Mesothelial cell of epicardium (in vitro differentiated cells): Measurements from ENCODE around the gene SETD1A. TPM values are rescaled to one million over a fixed set of nuclear protein-coding genes. Genes with fewer than 3 reads are reported as not detected.
A peak's percentile ranks its signal among the peaks of the same experiment; 100 is the strongest.

ENCODE experiments used
- DNase-seq, 2 experiments: peaks; one replicate each; pipeline ENCODE4 v3.0.0; 2021; ENCODE audit warnings: low spot score in 2 of 2; ENCODE audit not compliant: unreplicated experiment in 2 of 2
- H3K27ac Mint-ChIP-seq: 2 replicates; pipeline ENCODE4 v1.8.0; 2021; ENCODE audit warnings: mixed read lengths
- H3K27me3 Mint-ChIP-seq: 2 replicates; pipeline ENCODE4 v1.8.0; 2021; ENCODE audit warnings: low read depth, mixed read lengths
- H3K36me3 Mint-ChIP-seq: 2 replicates; pipeline ENCODE4 v1.8.0; 2021; ENCODE audit warnings: mixed read lengths
- H3K4me1 Mint-ChIP-seq: 2 replicates; pipeline ENCODE4 v1.8.0; 2021; ENCODE audit warnings: mixed read lengths
- H3K4me3 Mint-ChIP-seq: 2 replicates; pipeline ENCODE4 v1.8.0; 2021; ENCODE audit warnings: mild to moderate bottlenecking, moderate library complexity, mixed read lengths
- H3K9me3 Mint-ChIP-seq: 2 replicates; pipeline ENCODE4 v1.8.0; 2021; ENCODE audit warnings: mixed read lengths
- total RNA-seq: library from RNA; stranded (reverse); gene quantifications from 3 replicates; pipeline ENCODE4 v1.2.1, GENCODE V29; 2021
- TF ChIP-seq, protein P1 (sequence below): fragments of 200-600 bp; sonication (generic); IDR thresholded peaks from one replicate; pipeline ENCODE4 v1.5.0; 2021; ENCODE audit warnings: antibody characterized with exemption; ENCODE audit not compliant: unreplicated experiment

SETD1A gene
- total RNA-seq, 1 donor from 2014 or later, result 36.4 TPM

DNA sequence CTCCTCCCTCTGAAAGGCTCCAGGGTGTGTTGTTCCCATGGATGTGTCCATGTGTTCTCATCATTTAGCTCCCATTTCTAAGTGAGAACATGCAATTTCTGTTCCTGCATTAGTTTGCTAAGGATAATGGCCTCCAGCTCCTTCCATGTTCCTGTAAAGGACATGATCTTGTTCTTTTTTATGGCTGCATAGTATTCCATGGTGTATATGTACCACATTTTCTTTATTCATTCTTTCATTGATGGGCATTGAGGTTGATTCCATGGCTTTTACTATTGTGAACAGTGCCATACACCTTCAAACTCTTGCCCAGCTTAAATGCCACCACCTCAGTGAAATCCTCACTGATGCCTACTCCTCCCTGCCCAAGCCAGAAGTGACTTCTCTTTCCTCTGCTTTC lies 13.2 kb upstream of the SETD1A start:
- TF ChIP-seq, protein P1, sequence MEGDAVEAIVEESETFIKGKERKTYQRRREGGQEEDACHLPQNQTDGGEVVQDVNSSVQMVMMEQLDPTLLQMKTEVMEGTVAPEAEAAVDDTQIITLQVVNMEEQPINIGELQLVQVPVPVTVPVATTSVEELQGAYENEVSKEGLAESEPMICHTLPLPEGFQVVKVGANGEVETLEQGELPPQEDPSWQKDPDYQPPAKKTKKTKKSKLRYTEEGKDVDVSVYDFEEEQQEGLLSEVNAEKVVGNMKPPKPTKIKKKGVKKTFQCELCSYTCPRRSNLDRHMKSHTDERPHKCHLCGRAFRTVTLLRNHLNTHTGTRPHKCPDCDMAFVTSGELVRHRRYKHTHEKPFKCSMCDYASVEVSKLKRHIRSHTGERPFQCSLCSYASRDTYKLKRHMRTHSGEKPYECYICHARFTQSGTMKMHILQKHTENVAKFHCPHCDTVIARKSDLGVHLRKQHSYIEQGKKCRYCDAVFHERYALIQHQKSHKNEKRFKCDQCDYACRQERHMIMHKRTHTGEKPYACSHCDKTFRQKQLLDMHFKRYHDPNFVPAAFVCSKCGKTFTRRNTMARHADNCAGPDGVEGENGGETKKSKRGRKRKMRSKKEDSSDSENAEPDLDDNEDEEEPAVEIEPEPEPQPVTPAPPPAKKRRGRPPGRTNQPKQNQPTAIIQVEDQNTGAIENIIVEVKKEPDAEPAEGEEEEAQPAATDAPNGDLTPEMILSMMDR, result no peak
- H3K27ac Mint-ChIP-seq, result no peak overlapping the region
- H3K36me3 Mint-ChIP-seq, result peaks cover 35% of the 10 kb centered on the region
- no peak for DNase-seq
- no peaks in the 10 kb centered on the region for H3K9me3 Mint-ChIP-seq
- no peaks in the 10 kb centered on the region for H3K27me3 Mint-ChIP-seq
- H3K4me3 Mint-ChIP-seq, result no peak overlapping the region
- H3K4me1 Mint-ChIP-seq, result peaks cover 4% of the 10 kb centered on the region

DNA sequence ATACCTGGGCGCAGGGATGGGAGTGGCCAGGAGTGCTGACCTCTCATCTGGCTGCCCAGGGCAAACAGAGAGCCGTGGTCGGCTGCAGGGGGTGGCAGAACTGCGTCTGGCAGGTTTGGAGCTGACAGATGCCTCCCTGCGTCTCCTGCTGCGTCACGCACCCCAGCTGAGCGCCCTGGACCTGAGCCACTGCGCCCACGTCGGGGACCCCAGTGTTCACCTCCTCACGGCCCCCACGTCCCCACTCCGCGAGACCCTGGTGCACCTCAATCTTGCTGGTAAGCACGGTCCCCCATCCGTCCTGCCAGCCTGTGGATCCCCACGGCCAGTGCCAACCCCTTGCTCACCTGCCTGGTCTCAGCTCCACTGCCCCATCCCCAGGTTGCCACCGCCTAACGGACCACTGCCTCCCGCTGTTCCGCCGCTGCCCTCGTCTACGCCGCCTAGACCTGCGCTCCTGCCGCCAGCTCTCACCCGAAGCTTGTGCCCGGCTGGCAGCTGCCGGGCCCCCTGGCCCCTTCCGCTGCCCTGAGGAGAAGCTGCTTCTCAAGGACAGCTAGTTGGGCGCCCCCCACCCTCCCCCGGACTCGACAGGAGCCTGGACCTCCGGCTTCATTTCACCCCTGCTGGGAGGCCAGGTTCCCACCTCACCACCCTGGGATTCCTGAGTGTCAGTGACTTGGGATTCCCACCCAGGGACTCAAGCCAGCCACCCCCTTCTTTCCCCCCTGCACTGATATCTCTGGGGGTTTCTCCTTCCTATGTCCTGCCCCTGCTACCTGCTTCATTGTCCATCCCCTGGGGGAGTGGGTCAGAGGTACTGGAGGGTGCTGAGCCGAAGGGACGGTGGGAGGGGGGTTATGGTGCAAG lies 10.6 kb upstream of the SETD1A start:
- Mint-ChIP-seq H3K27me3 (no peaks in the 10 kb centered on the region), H3K36me3 (peaks cover 24% of the 10 kb centered on the region), H3K9me3 (no peaks in the 10 kb centered on the region), H3K4me1 (peaks cover 16% of the 10 kb centered on the region), H3K27ac (peak overlapping the region; percentile 67), H3K4me3 (no peak overlapping the region)
- TF ChIP-seq, protein P1, result no peak
- no peak for DNase-seq

DNA sequence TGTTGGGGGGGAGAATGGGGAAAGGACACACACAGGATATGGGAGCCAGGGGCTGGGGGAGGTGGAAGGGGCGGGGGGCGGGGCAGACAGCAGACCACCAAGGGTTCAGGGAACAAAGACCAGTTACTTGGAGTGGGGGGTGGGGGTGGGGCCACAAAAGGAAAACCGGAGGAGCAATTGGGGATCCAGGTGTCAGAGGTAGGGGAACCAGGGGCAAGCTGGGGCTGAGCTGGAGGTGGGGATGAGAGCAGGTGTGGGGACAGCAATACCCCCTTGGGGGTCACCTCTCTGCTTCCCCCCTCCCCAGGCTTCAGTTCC lies 10.1 kb upstream of the SETD1A start:
- Mint-ChIP-seq H3K27me3 (no peaks in the 10 kb centered on the region), H3K4me1 (peaks cover 16% of the 10 kb centered on the region), H3K4me3 (no peak overlapping the region), H3K36me3 (peaks cover 23% of the 10 kb centered on the region), H3K9me3 (no peaks in the 10 kb centered on the region), H3K27ac (peak overlapping the region; percentile 96)
- no peak for DNase-seq
- TF ChIP-seq, protein P1, result no peak

DNA sequence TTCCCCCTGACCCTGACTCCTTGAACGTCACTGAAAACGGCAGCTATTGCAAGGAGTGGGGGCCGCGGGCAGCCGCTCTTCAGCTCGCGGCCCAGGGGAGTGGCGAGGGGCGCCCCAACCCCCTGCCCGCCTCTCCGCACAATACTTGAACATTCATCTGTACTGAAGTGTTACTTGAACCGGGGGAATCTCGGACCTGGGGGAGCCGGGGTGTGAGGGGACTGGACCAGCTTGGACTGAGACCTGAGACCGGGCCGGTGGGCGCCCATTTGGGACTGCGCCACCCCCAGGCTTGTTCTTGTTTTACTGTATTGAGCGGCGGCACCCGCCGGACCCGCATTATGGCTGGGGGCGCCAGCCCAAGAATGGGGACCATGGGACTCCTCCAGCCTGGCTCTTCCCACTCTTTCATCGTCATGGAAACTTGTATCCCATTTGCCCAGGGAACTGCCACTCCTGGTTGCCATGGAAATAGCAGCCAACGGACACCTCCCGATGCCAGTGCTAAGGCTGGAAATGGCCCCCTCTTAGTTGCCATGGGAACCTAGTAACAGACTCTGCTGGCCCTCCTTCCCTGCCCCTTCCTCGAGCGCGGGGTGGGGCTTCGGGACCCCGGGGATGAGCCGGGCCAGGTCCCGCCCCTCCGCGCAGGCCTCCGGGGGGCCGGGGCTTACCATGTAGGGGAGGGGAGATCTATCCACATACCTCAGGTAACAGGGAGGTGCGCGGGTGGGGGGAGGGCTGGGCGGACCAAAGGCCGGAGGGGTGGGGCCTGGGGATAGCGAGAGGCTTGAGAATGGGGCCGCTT lies 9.5 kb upstream of the SETD1A start:
- Mint-ChIP-seq H3K36me3 (peaks cover 18% of the 10 kb centered on the region), H3K4me3 (peak overlapping the region; percentile 87), H3K27me3 (no peaks in the 10 kb centered on the region), H3K9me3 (no peaks in the 10 kb centered on the region), H3K4me1 (peaks cover 16% of the 10 kb centered on the region), H3K27ac (peak overlapping the region; percentile 96)
- TF ChIP-seq, protein P1, result no peak
- peak; percentile 92 to 93 for DNase-seq

DNA sequence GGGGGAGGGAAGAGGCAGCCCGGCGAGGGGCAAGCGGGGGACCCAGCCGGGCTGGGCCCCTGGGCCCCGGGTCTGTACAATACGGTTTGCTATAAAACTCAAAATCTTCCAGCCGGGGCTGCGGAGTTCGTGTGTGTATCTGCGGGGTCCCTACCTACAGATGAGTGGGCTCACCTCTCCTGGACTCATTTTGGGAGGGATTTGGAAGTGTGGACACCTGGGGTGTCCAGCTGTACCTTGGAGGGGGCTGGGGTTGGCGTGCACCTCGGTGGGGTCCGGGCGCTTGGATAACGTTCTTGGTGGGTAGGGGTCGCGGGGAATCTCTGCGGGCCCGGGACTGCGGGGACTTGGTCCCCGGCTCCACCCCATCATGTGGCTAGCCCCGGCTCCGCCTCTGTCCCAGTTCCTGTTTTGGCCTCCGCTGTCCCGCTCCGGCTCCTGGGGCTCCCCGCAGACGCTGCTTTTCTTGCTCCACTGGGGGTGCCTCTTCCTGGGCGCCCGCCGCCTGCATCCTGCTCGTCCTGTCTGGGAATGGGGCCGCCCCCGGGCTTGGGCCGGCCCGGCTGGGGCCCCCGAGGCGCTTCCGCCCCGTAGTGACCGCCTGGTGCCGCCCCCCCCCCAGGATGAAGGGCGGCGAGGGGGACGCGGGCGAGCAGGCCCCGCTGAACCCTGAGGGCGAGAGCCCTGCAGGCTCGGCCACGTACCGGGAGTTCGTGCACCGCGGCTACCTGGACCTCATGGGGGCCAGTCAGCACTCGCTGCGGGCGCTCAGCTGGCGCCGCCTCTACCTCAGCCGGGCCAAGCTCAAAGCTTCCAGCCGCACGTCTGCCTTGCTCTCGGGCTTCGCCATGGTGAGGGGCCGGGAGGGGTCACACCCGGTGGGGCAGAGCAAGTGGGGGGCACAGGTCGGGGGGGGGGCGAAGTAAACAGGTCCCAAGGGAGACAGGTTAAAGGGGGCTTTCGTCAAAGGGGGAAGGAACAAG lies 8.6 kb upstream of the SETD1A start, which contains the start of gene ORAI3:
Gene ORAI3, plus strand, starts transcription at position 402 of the 983 bp plus-strand sequence. Its CDS starts 222 bp downstream, at position 624.
- TF ChIP-seq, protein P1, result no peak
- peak within 1 kb of the TSS; percentile 96 for H3K27ac Mint-ChIP-seq
- peaks cover 23% of the 10 kb centered on the region for H3K4me1 Mint-ChIP-seq
- no peaks in the 10 kb centered on the region for H3K27me3 Mint-ChIP-seq
- peaks cover 14% of the 10 kb centered on the region for H3K36me3 Mint-ChIP-seq
- H3K9me3 Mint-ChIP-seq, result no peaks in the 10 kb centered on the region
- peak in 1 of 2 experiments; percentile 75 for DNase-seq
- H3K4me3 Mint-ChIP-seq, result peak within 1 kb of the TSS; percentile 87
